NCI-H510A treated with DMSO at 0.1 percent for 48 hours (cell line): ENCODE results near the gene EIF3D.

Experiments used
- DNase-seq: peaks from one replicate; lab custom pipeline; 2025; lab: John Stamatoyannopoulos, UW

Gene EIF3D

GRCh38 chr22:36507518-36508010, 21.4 kb downstream of the EIF3D start:
- DNase-seq, result no peak

GRCh38 chr22:36506637-36507517, 22.1 kb downstream of the EIF3D start, which contains the start of gene FOXRED2:
TSS of gene FOXRED2 (minus strand) at chr22:36507040. CDS start at chr22:36506422, 618 bp downstream.
- DNase-seq, result peak; percentile 67

GRCh38 chr22:36505998-36506635, 22.8 kb downstream of the EIF3D start:
- no peak for DNase-seq

GRCh38 chr22:36497910-36498665, 30.9 kb downstream of the EIF3D start:
- DNase-seq, result no peak

GRCh38 chr22:36493690-36494110, 35.3 kb downstream of the EIF3D start:
- DNase-seq, result no peak

- no peak for DNase-seq
Observed at GRCh38 chr22:36492109-36492508, 36.9 kb downstream of the EIF3D start.

- DNase-seq, result no peak
Observed at GRCh38 chr22:36491155-36491554, 37.8 kb downstream of the EIF3D start.

- no peak for DNase-seq
Observed at GRCh38 chr22:36486619-36487384, 42.2 kb downstream of the EIF3D start.

- peak; percentile 88 for DNase-seq
Observed at GRCh38 chr22:36481393-36482168, 47.4 kb downstream of the EIF3D start, which contains the start of gene TXN2. TSS of gene TXN2 (minus strand) at chr22:36481640. CDS start at chr22:36480837, 803 bp downstream.

GRCh38 chr22:36480941-36481392, 48.0 kb downstream of the EIF3D start:
- no peak for DNase-seq

GRCh38 chr22:36478966-36479365, 50.0 kb downstream of the EIF3D start:
- no peak for DNase-seq

GRCh38 chr22:36475341-36475740, 53.6 kb downstream of the EIF3D start:
- DNase-seq, result no peak

GRCh38 chr22:36472689-36473088, 56.3 kb downstream of the EIF3D start:
- no peak for DNase-seq

GRCh38 chr22:36471341-36471821, 57.6 kb downstream of the EIF3D start:
- no peak for DNase-seq

GRCh38 chr22:36470994-36471331, 58.0 kb downstream of the EIF3D start:
- no peak for DNase-seq

- peak; percentile 55 for DNase-seq
Observed at GRCh38 chr22:36470162-36470993, 58.6 kb downstream of the EIF3D start.

- no peak for DNase-seq
Observed at GRCh38 chr22:36469094-36469710, 59.8 kb downstream of the EIF3D start.

- no peak for DNase-seq
Observed at GRCh38 chr22:36467946-36468345, 61.0 kb downstream of the EIF3D start.
